ENCODE measurements around the gene LGR5. TPM values are rescaled to one million over a fixed set of nuclear protein-coding genes. Genes with fewer than 3 reads are reported as not detected.
A peak's percentile ranks its signal among the peaks of the same experiment; 100 is the strongest.
"Not testable (repeated sequence)": the region's sequence is repeated elsewhere in the genome, so short reads cannot be mapped to it uniquely, and the experiment has no call there.

Gene LGR5
- total RNA-seq, 1 donor from 2014 or later = 13.8 TPM

DNA sequence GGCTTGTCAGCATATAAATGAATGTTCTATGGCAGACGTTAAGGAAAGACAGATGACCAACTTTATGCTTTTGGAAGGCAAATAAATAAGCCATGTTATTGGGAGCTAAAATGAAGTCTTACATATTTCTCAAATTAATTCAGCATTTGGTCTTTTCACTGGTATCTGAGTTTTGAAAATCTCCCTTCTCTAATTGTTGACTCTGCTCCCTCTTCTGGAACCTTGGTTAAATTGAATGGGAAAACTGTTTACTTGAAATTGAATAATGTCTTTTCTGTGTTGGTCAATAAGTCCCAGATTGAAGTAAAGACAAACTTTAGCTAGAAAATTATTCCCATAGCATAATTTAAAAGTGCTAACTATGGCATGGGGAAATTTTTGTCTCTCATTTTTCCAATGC is 38.7 kb downstream of the LGR5 start:
- peaks cover 7% of the 10 kb centered on the region for H3K9me3 Mint-ChIP-seq (ENCODE audit: low read depth)

DNA sequence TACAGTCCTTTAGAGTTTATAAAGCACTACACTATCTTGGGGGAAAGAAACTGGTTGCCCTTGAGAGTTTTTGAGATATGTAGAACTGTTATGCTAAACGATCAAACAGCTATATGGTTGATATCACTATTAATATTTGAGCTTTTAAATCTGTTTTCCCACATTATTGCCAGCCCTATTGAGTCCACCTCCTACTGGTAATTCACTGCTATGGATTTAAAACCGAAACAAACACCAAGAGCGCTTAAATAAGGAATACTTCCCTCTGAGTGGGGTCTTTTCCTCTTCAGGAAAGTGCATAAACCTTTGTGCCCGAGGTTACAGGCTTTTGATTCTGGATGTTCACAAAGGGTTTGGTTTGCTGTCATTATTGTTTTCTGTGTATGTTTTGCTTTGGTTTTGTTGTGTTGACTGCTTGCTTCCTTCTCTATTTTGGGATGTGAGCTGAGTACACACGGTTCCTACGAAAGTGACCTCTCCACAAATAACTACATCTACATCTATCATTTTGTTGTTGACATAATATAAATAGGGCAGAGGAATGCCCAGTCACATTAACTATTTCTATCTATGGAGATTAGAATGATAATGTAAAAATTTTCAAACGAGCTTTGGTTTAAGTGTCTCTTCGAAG is 44.8 kb downstream of the LGR5 start:
- DNase-seq (ENCODE audit: low spot score) = no peak
- H3K4me3 Mint-ChIP-seq (ENCODE audit: unreplicated experiment) = no peak overlapping the region
- H3K9me3 Mint-ChIP-seq (ENCODE audit: low read depth) = peaks cover 7% of the 10 kb centered on the region
- H3K27ac Mint-ChIP-seq (ENCODE audit: unreplicated experiment) = no peak overlapping the region
- no peaks in the 10 kb centered on the region for H3K27me3 Mint-ChIP-seq (ENCODE audit: low read depth)
- TF ChIP-seq CTCF (IDR thresholded peaks at IDR 0.05) = peak; percentile 38
- peaks cover 3% of the 10 kb centered on the region for H3K36me3 Mint-ChIP-seq (ENCODE audit: low read depth)
- peaks cover 3% of the 10 kb centered on the region for H3K4me1 Mint-ChIP-seq (ENCODE audit: low read depth)

More for the DNA sequence above, 38.7 kb downstream of the LGR5 start:
- Mint-ChIP-seq H3K27ac (ENCODE audit: unreplicated experiment) (peak overlapping the region; percentile 54), H3K27me3 (ENCODE audit: low read depth) (no peaks in the 10 kb centered on the region), H3K4me3 (ENCODE audit: unreplicated experiment) (no peak overlapping the region), H3K4me1 (ENCODE audit: low read depth) (peaks cover 48% of the 10 kb centered on the region), H3K36me3 (ENCODE audit: low read depth) (peaks cover 3% of the 10 kb centered on the region)
- peak; percentile 67 for TF ChIP-seq CTCF (IDR thresholded peaks at IDR 0.05)
- no peak for DNase-seq (ENCODE audit: low spot score)

GRCh38 chr12:71490844-71491243 is 51.2 kb downstream of the LGR5 start:
- H3K36me3 Mint-ChIP-seq (ENCODE audit: low read depth); H3K27me3 Mint-ChIP-seq (ENCODE audit: low read depth); DNase-seq (ENCODE audit: low spot score); H3K4me1 Mint-ChIP-seq (ENCODE audit: low read depth); H3K4me3 Mint-ChIP-seq (ENCODE audit: unreplicated experiment); H3K27ac Mint-ChIP-seq (ENCODE audit: unreplicated experiment): not testable (repeated sequence)
- H3K9me3 Mint-ChIP-seq (ENCODE audit: low read depth) = peaks cover 10% of the 10 kb centered on the region

DNA sequence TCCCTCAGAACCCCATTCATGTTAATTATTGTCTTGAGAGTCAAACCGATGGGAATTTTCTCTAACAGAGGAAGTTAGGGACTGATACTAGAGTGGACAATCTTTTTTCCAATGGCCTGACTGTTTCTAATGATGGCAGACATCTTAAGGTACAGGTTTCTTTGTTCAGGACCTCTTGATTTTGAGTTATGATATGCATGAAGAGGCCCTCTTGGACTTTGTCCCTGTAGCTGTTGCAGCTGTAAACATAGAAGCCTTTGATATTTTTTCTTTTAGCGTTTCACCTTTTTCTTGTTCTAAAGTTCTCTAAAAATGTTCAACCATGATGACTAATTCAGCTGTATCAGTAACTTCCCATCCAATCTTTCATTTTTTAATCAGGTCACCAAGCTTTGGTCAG is 53.0 kb downstream of the LGR5 start:
- Mint-ChIP-seq H3K9me3 (ENCODE audit: low read depth) (peaks cover 10% of the 10 kb centered on the region), H3K27me3 (ENCODE audit: low read depth) (no peaks in the 10 kb centered on the region), H3K4me3 (ENCODE audit: unreplicated experiment) (no peak overlapping the region), H3K36me3 (ENCODE audit: low read depth) (no peaks in the 10 kb centered on the region), H3K27ac (ENCODE audit: unreplicated experiment) (no peak overlapping the region), H3K4me1 (ENCODE audit: low read depth) (no peaks in the 10 kb centered on the region)
- no peak for DNase-seq (ENCODE audit: low spot score)
- no peak for TF ChIP-seq CTCF (IDR thresholded peaks at IDR 0.05)

GRCh38 chr12:71499834-71500233 is 60.2 kb downstream of the LGR5 start:
- TF ChIP-seq CTCF (IDR thresholded peaks at IDR 0.05) = no peak
- Mint-ChIP-seq H3K27me3 (ENCODE audit: low read depth) (no peaks in the 10 kb centered on the region), H3K9me3 (ENCODE audit: low read depth) (peaks cover 1% of the 10 kb centered on the region), H3K4me3 (ENCODE audit: unreplicated experiment) (no peak overlapping the region), H3K36me3 (ENCODE audit: low read depth) (peaks cover 3% of the 10 kb centered on the region), H3K4me1 (ENCODE audit: low read depth) (peaks cover 14% of the 10 kb centered on the region), H3K27ac (ENCODE audit: unreplicated experiment) (no peak overlapping the region)
- no peak for DNase-seq (ENCODE audit: low spot score)
